Measurements from ENCODE around the gene RPL34. TPM values are rescaled to one million over a fixed set of nuclear protein-coding genes. Genes with fewer than 3 reads are reported as not detected.

The RPL34 gene
- total RNA-seq, 1 donor from 2014 or later = 2,310 TPM

DNA sequence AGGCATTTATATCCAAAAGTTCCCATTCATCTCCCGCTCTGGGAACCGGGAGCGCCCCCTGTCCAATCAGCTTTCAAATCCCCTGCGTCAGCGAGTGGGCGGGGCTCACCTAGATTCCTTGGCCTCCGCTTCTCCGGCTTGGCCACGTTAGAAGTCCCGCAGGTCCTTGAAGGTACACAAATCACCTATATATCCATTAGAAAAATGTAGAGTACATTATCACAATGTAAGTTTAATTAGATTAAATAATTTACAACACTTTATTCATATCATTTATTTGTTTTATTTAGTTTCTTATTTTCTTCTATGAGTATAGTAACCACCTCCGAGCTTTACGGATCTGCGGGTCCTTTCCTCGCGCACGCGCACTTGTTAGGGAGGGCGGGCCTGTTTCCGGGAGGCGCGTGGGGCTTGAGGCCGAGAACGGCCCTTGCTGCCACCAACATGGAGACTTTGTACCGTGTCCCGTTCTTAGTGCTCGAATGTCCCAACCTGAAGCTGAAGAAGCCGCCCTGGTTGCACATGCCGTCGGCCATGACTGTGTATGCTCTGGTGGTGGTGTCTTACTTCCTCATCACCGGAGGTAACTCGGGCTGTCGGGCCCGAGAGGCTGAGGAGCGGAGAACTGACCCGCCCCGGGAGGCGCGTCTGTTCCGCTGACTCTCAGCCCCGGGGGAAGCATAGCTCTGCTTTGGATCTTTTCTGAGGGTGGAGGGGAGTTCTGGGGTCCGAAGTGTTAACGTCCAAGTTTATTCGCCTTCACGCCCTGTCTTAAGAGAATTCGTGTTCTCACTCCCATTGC is 30.0 kb downstream of the RPL34 start, which contains the start of gene OSTC:
TSS of gene OSTC (plus strand) at position 388 of the 802 bp plus-strand sequence. CDS start at position 445, 57 bp downstream.
- DNase-seq (peak; percentile 87), ATAC-seq (ENCODE audit: low read depth) (peak; percentile 93)
- POLR2A ChIA-PET = interaction anchor here (0.6 to 5.6 kb wide), 8 partner anchors 14 to 1080 kb away, joined by 3 to 56 read pairs (median 6); partner anchors contain the start of genes PAPSS1 and RPL34
- intact Hi-C loops (cut with micrococcal nuclease) = loop anchor here (1.0 kb wide), 6 partner anchors 30 to 1165 kb away; partner anchors contain the start of genes CYP2U1, GAR1, HADH and PAPSS1
- CTCF ChIA-PET = no interaction called here
- H3K4me1 Mint-ChIP-seq = peaks cover 38% of the 10 kb centered on the region
- H3K27me3 Mint-ChIP-seq = no peaks in the 10 kb centered on the region
- TF ChIP-seq, protein P1, sequence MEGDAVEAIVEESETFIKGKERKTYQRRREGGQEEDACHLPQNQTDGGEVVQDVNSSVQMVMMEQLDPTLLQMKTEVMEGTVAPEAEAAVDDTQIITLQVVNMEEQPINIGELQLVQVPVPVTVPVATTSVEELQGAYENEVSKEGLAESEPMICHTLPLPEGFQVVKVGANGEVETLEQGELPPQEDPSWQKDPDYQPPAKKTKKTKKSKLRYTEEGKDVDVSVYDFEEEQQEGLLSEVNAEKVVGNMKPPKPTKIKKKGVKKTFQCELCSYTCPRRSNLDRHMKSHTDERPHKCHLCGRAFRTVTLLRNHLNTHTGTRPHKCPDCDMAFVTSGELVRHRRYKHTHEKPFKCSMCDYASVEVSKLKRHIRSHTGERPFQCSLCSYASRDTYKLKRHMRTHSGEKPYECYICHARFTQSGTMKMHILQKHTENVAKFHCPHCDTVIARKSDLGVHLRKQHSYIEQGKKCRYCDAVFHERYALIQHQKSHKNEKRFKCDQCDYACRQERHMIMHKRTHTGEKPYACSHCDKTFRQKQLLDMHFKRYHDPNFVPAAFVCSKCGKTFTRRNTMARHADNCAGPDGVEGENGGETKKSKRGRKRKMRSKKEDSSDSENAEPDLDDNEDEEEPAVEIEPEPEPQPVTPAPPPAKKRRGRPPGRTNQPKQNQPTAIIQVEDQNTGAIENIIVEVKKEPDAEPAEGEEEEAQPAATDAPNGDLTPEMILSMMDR (IDR thresholded peaks at IDR 0.05) = no peak
- no peaks in the 10 kb centered on the region for H3K9me3 Mint-ChIP-seq
- H3K27ac Mint-ChIP-seq = peak within 1 kb of the TSS; percentile 97
- peak within 1 kb of the TSS; percentile 97 for H3K4me3 Mint-ChIP-seq
- peaks cover 13% of the 10 kb centered on the region for H3K36me3 Mint-ChIP-seq (ENCODE audit: low read depth)

DNA sequence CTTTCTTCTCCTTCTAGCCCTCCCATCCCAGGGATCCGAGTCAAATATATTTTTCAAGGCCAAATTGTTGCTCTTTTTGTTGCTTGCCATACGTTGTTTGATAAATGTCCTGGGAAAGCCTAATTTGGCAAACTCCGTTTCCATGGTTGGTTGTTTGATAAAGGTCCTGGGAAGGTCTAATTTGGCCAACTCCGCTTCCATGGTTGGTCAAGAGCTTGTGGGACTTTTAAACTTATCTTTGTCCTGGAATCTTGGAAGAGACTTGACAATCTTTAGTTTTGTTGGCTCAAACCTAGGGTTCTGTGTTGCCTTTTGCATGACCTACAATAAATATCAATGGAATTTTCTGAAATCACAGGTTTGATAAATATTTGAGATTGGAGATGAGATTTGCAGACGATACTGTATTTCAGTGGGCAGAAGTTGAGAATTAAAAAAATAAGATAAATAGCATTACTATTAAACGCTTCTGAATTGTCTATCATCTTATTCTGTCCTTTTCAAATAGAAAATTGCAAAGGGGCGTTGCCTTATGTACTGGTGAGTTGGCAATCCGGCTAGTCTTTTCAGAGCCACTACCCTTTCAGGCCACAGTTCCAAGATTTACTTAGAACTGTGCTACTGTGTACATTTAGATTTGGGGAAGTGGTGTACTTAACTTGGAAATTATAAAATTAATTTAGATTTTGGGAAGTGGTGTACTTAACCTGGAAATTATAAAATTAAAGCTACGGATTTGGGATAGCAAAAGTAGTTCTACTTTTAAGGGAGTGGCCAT is 30.8 kb downstream of the RPL34 start:
- no peaks in the 10 kb centered on the region for H3K9me3 Mint-ChIP-seq
- DNase-seq (no peak), ATAC-seq (ENCODE audit: low read depth) (no peak)
- H3K27ac Mint-ChIP-seq = peak overlapping the region; percentile 97
- no peaks in the 10 kb centered on the region for H3K27me3 Mint-ChIP-seq
- H3K4me3 Mint-ChIP-seq = peak overlapping the region; percentile 97
- ChIA-PET CTCF (no interaction called here), POLR2A (interaction anchor here (1.2 to 5.6 kb wide), 6 partner anchors 22 to 1079 kb away, joined by 3 to 56 read pairs (median 8); partner anchors contain the start of genes PAPSS1 and RPL34)
- intact Hi-C loops (cut with micrococcal nuclease) = no loop called here
- H3K4me1 Mint-ChIP-seq = peaks cover 38% of the 10 kb centered on the region
- H3K36me3 Mint-ChIP-seq (ENCODE audit: low read depth) = peaks cover 19% of the 10 kb centered on the region
- TF ChIP-seq, protein P1 (IDR thresholded peaks at IDR 0.05) = no peak

DNA sequence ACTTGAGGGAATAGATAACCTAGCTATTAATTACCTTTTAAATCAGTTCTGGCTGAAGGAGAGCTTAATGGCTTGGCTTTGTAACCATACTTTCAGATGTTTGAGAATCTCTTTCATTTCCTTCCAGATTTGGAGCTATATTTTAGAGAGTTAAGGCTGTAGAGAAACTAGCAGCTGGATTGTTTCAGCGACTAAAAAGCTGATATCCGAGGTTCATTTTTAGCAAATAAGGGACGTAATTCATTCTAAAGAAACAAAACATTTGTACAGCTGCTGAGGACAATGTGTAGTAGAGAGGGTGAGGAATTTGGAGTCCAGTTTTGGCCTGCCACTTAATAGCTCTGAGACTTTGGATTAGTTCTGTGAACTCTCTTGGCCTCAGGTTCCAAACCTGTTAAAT is 42.3 kb downstream of the RPL34 start:
- H3K27ac Mint-ChIP-seq = no peak overlapping the region
- no peak overlapping the region for H3K4me3 Mint-ChIP-seq

DNA sequence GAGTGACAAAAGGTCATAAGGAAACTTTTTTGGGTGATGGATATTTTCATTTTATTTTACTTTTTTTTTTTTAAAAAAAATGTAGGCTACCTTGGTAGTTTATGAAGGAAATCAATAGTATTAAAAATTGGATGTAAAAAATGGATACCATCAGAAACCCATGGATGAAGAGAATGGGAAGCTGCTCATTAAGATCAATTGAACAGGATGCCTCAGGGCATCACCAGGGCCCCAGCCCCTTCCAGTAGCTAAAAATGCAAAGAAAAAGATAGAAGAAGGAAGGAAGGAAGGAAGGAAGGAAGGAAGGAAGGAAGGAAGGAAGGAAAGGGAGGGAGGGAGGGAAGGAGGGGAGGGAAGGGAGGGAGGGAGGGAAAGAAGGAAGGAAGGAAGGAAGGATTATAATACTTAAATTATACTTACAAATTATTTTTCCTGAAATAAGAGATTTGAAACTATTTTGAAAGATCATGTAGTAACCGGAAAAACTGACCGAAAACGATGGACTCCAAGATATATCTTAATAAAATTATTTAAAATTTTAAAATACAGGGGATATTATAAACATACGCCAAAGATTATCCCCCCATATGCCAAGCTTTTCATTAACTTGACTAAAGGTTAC is 54.1 kb downstream of the RPL34 start:
- intact Hi-C loops (cut with micrococcal nuclease) = no loop called here
- Mint-ChIP-seq H3K36me3 (ENCODE audit: low read depth) (peaks cover 33% of the 10 kb centered on the region), H3K27ac (no peak overlapping the region), H3K27me3 (no peaks in the 10 kb centered on the region), H3K4me3 (no peak overlapping the region), H3K4me1 (no peaks in the 10 kb centered on the region), H3K9me3 (no peaks in the 10 kb centered on the region)
- DNase-seq (no peak), ATAC-seq (ENCODE audit: low read depth) (no peak)
- POLR2A ChIA-PET = no interaction called here
- TF ChIP-seq, protein P1 (IDR thresholded peaks at IDR 0.05) = no peak
- CTCF ChIA-PET = no interaction called here

More for the DNA sequence above, 42.3 kb downstream of the RPL34 start:
- TF ChIP-seq, protein P1 (IDR thresholded peaks at IDR 0.05) = no peak
- DNase-seq = no peak
- intact Hi-C loops (cut with micrococcal nuclease) = no loop called here
- no peak for ATAC-seq (ENCODE audit: low read depth)
- POLR2A ChIA-PET = interaction anchor here (0.8 kb wide), 1 partner anchor 42 kb away, joined by 3 read pairs; the partner anchor contains the start of gene RPL34
- H3K36me3 Mint-ChIP-seq (ENCODE audit: low read depth) = peaks cover 75% of the 10 kb centered on the region
- CTCF ChIA-PET = interaction anchor here (1.0 kb wide), 1 partner anchor 11 kb away, joined by 3 read pairs; no protein-coding TSS in a partner anchor
- H3K27me3 Mint-ChIP-seq = no peaks in the 10 kb centered on the region
- no peaks in the 10 kb centered on the region for H3K4me1 Mint-ChIP-seq
- H3K9me3 Mint-ChIP-seq = no peaks in the 10 kb centered on the region

Other genes with a start within 250 kb of the RPL34 start
- gene OSTC, start 30.0 kb downstream of the RPL34 start, total RNA-seq = 56.7 and 60.1 TPM in 2 replicates
- not detected in 2 replicates for gene ETNPPL, start 142.5 kb downstream of the RPL34 start, total RNA-seq